HepG2 (cell line): ENCODE results near the gene ANAPC2. TPM values are rescaled to one million over a fixed set of nuclear protein-coding genes. Genes with fewer than 3 reads are reported as not detected.

Experiments
- CCAR2 ChIP-seq: fragments of 200-400 bp; formaldehyde crosslinking; optimal IDR thresholded peaks from 2 replicates; pipeline ENCODE3; 2018; ENCODE audit warnings: low read depth, mild to moderate bottlenecking, low read length, moderate library complexity
- CHD2 ChIP-seq: IDR thresholded peaks from 2 replicates; pipeline ENCODE4 v1.6.1; 2011; ENCODE audit warnings: low read depth, low read length, improper control_type of control experiment
- ERF ChIP-seq: IDR thresholded peaks from 2 replicates; pipeline ENCODE4 v1.6.1; 2018; ENCODE audit warnings: missing biosample characterization, missing genetic modification reagents
- HDAC1 ChIP-seq: sonication (generic); formaldehyde crosslinking; IDR thresholded peaks from 2 replicates; pipeline ENCODE4 v1.5.1; 2020; ENCODE audit warnings: mild to moderate bottlenecking, missing genetic modification reagents
- HNF4A ChIP-seq: sonication (generic); formaldehyde crosslinking; IDR thresholded peaks from 2 replicates; pipeline ENCODE4 v1.4.0; 2020; ENCODE audit warnings: missing genetic modification reagents
- HNRNPH1 ChIP-seq: fragments of 200-400 bp; formaldehyde crosslinking; optimal IDR thresholded peaks from 2 replicates; pipeline ENCODE3; 2017; ENCODE audit warnings: mild to moderate bottlenecking, low read depth, low read length
- MTA1 ChIP-seq: sonication (generic); formaldehyde crosslinking; IDR thresholded peaks from 2 replicates; pipeline ENCODE4 v1.4.0; 2020; ENCODE audit warnings: missing genetic modification reagents, mild to moderate bottlenecking, borderline replicate concordance
- MXD4 ChIP-seq: IDR thresholded peaks from 2 replicates; pipeline ENCODE4 v1.6.1; 2016; ENCODE audit warnings: mild to moderate bottlenecking, missing biosample characterization, missing genetic modification reagents
- MZF1 ChIP-seq: sonication (generic); formaldehyde crosslinking; IDR thresholded peaks from 2 replicates; pipeline ENCODE4 v1.8.1; 2023; ENCODE audit warnings: mild to moderate bottlenecking, missing genetic modification reagents, borderline replicate concordance
- NFE2L1 ChIP-seq: sonication (generic); formaldehyde crosslinking; IDR thresholded peaks from 2 replicates; pipeline ENCODE4 v1.4.0; 2020; ENCODE audit warnings: missing genetic modification reagents, mild to moderate bottlenecking, borderline replicate concordance
- REPIN1 ChIP-seq: sonication (generic); formaldehyde crosslinking; IDR thresholded peaks from 2 replicates; pipeline ENCODE4 v1.8.0; 2022; ENCODE audit warnings: missing genetic modification reagents, low read depth, mild to moderate bottlenecking, borderline replicate concordance
- SKI ChIP-seq: fragments of 450-650 bp; IDR thresholded peaks from one replicate; pipeline ENCODE4 v1.6.1; 2018; ENCODE audit warnings: mild to moderate bottlenecking; ENCODE audit not compliant: partially characterized antibody
- TCF12 ChIP-seq, 2 experiments: fragments of 450-650 bp in 1 of 2; sonication (generic) in 1 of 2; formaldehyde crosslinking in 1 of 2; IDR thresholded peaks; 2 replicates each; pipeline versions ENCODE4 v1.6.1 to v1.8.0; 2017 to 2022; ENCODE audit warnings: antibody characterized with exemption in 1 of 2, mild to moderate bottlenecking in 1 of 2, missing genetic modification reagents in 1 of 2, moderate library complexity in 1 of 2
- TOPORS ChIP-seq: sonication (generic); formaldehyde crosslinking; IDR thresholded peaks from 2 replicates; pipeline ENCODE4 v1.8.0; 2023; ENCODE audit warnings: mild to moderate bottlenecking, missing genetic modification reagents
- U2AF1 ChIP-seq: fragments of 200-400 bp; formaldehyde crosslinking; optimal IDR thresholded peaks from 2 replicates; pipeline ENCODE3; 2017; ENCODE audit warnings: mild to moderate bottlenecking, low read depth, low read length
- U2AF2 ChIP-seq: fragments of 200-400 bp; formaldehyde crosslinking; IDR thresholded peaks from 2 replicates; pipeline ENCODE4 v1.6.1; 2017; ENCODE audit warnings: low read depth, mild to moderate bottlenecking, low read length
- ZBTB8A ChIP-seq: sonication (generic); formaldehyde crosslinking; IDR thresholded peaks from 2 replicates; pipeline ENCODE4 v1.4.0; 2020; ENCODE audit warnings: mild to moderate bottlenecking, low read depth, missing genetic modification reagents, borderline replicate concordance
- ZFP82 ChIP-seq: sonication (generic); formaldehyde crosslinking; IDR thresholded peaks from 2 replicates; pipeline ENCODE4 v1.5.1; 2020; ENCODE audit warnings: mild to moderate bottlenecking, missing genetic modification reagents, borderline replicate concordance
- ZNF256 ChIP-seq: sonication (generic); formaldehyde crosslinking; conservative IDR thresholded peaks from 2 replicates; pipeline ENCODE4 v1.4.0; 2020; ENCODE audit warnings: missing genetic modification reagents
- ZNF280D ChIP-seq: sonication (generic); formaldehyde crosslinking; IDR thresholded peaks from 2 replicates; pipeline ENCODE4 v1.5.1; 2020; ENCODE audit warnings: mild to moderate bottlenecking, missing genetic modification reagents
- ZNF33B ChIP-seq: sonication (generic); formaldehyde crosslinking; IDR thresholded peaks from 2 replicates; pipeline ENCODE4 v1.5.1; 2020; ENCODE audit warnings: mild to moderate bottlenecking, missing genetic modification reagents
- ZNF530 ChIP-seq: sonication (generic); formaldehyde crosslinking; IDR thresholded peaks from 2 replicates; pipeline ENCODE4 v1.5.0; 2020; ENCODE audit warnings: low read depth, mild to moderate bottlenecking, missing genetic modification reagents
- ZNF547 ChIP-seq: sonication (generic); formaldehyde crosslinking; IDR thresholded peaks from 2 replicates; pipeline ENCODE4 v1.5.1; 2020; ENCODE audit warnings: mild to moderate bottlenecking, missing genetic modification reagents
- ZNF580 ChIP-seq: IDR thresholded peaks from 2 replicates; pipeline ENCODE4 v1.6.1; 2016; ENCODE audit warnings: low read depth, borderline replicate concordance
- ZNF619 ChIP-seq: sonication (generic); formaldehyde crosslinking; IDR thresholded peaks from 2 replicates; pipeline ENCODE4 v1.4.0; 2020; ENCODE audit warnings: mild to moderate bottlenecking, missing genetic modification reagents
- ZNF703 ChIP-seq: sonication (generic); formaldehyde crosslinking; IDR thresholded peaks from 2 replicates; pipeline ENCODE4 v1.5.1; 2020; ENCODE audit warnings: missing genetic modification reagents, mild to moderate bottlenecking, moderate library complexity, borderline replicate concordance
- ZSCAN31 ChIP-seq: sonication (generic); formaldehyde crosslinking; IDR thresholded peaks from 2 replicates; pipeline ENCODE4 v1.5.0; 2020; ENCODE audit warnings: low read depth, mild to moderate bottlenecking, missing genetic modification reagents
- polyA plus RNA-seq, 8 experiments: library from polyadenylated mRNA; depleted of rRNA in 3 of 8; stranded (reverse) in 7 of 8; unstranded in 1 of 8; fragments of >200 nt; fragmentation: Illumina TruSeq in 4 of 8; extraction: Trizol in 4 of 8; gene quantifications; 2 replicates each; pipeline versions ENCODE4 v1.2.1 to v1.2.3, GENCODE V29; 2011 to 2016; ENCODE audit warnings: low read depth in 4 of 8, missing spikeins in 1 of 8, mixed read lengths in 1 of 8; ENCODE audit not compliant: insufficient read depth in 1 of 8
- total RNA-seq, 5 experiments: library from RNA; depleted of rRNA; stranded (reverse); fragments of >200 nt; fragmentation: Illumina TruSeq; extraction: Trizol; gene quantifications; 2 replicates each; pipeline ENCODE4 v1.2.3, GENCODE V29; 2016; ENCODE audit warnings: low read depth in 1 of 5
- TF ChIP-seq, protein P1 (sequence below): sonication (generic); formaldehyde crosslinking; IDR thresholded peaks from 2 replicates; pipeline ENCODE4 v1.5.0; 2020; ENCODE audit warnings: missing genetic modification reagents

ANAPC2 gene
- total and polyA plus RNA-seq, 2 of the 13 experiments (the other 11 are each of a cell fraction or from before 2014, with no cell fraction given) = 12.3 to 15.4 TPM

DNA sequence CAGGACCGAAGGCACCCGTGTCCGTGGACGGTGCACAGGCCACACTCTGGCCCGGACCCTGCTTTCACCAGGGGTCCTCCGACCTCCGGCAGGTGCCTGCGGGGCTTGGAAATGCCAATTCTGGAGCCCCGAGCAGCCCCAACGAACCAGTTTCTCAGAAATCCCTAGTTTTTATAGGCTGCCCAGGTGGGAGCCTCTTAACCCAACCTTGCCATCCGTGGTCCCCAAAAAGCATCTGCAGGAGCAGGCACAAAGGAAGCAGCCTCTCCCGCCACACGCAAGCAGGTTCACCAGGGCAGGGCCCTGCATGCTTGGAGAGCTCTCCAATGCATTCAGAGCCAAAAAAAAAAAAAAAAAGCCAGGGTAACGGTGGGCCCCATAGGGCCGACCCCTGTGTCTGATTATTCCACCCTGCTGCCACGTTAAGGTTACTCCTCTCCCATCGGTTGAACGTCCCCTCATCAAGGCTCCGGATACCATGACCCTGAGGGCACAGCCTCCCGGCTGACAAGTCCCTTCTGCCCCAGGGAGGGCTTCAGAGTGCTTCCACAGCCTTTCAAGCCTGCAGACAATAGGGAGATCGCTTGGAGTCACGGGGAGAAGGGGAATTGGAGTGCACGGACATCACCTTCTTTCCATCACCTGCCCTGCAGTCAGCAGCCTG is 13.0 kb upstream of the ANAPC2 start (continued):
- TF ChIP-seq, protein P1, sequence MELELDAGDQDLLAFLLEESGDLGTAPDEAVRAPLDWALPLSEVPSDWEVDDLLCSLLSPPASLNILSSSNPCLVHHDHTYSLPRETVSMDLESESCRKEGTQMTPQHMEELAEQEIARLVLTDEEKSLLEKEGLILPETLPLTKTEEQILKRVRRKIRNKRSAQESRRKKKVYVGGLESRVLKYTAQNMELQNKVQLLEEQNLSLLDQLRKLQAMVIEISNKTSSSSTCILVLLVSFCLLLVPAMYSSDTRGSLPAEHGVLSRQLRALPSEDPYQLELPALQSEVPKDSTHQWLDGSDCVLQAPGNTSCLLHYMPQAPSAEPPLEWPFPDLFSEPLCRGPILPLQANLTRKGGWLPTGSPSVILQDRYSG = no peak
- TF ChIP-seq ZNF530 (CRISPR knock-in tag) (no peak), CCAR2 (no peak), ZNF33B (no peak), HDAC1 (CRISPR knock-in tag) (0 out of 2 replicates have a peak, but pooled peaks have one; percentile 28), TCF12 (IDR thresholded peaks at IDR 0.05) (no peak), TCF12 (CRISPR knock-in tag; IDR thresholded peaks at IDR 0.05) (no peak), U2AF1 (no peak), ERF (no peak), CHD2 (no peak), ZSCAN31 (CRISPR knock-in tag) (peak; percentile 47; the same call in 1 of the 2 replicates), ZFP82 (CRISPR knock-in tag) (peak; percentile 14; the same call in 1 of the 2 replicates), ZNF547 (CRISPR knock-in tag) (0 out of 2 replicates have a peak, but pooled peaks have one; percentile 2), MTA1 (CRISPR knock-in tag) (peak; percentile 9; the same call in 1 of the 2 replicates), ZNF256 (CRISPR knock-in tag) (no peak), ZNF280D (peak; percentile 24; the same call in 1 of the 2 replicates), NFE2L1 (CRISPR knock-in tag) (no peak), HNF4A (CRISPR knock-in tag) (no peak), ZNF580 (CRISPR knock-in tag) (no peak), MZF1 (no peak), SKI (no peak), ZBTB8A (CRISPR knock-in tag) (no peak), U2AF2 (no peak), ZNF619 (no peak), MXD4 (no peak), ZNF703 (0 out of 2 replicates have a peak, but pooled peaks have one; percentile 6), HNRNPH1 (no peak), TOPORS (CRISPR knock-in tag) (no peak), REPIN1 (CRISPR knock-in tag) (no peak)
